Measurements from ENCODE around the gene MMRN2.

DNA sequence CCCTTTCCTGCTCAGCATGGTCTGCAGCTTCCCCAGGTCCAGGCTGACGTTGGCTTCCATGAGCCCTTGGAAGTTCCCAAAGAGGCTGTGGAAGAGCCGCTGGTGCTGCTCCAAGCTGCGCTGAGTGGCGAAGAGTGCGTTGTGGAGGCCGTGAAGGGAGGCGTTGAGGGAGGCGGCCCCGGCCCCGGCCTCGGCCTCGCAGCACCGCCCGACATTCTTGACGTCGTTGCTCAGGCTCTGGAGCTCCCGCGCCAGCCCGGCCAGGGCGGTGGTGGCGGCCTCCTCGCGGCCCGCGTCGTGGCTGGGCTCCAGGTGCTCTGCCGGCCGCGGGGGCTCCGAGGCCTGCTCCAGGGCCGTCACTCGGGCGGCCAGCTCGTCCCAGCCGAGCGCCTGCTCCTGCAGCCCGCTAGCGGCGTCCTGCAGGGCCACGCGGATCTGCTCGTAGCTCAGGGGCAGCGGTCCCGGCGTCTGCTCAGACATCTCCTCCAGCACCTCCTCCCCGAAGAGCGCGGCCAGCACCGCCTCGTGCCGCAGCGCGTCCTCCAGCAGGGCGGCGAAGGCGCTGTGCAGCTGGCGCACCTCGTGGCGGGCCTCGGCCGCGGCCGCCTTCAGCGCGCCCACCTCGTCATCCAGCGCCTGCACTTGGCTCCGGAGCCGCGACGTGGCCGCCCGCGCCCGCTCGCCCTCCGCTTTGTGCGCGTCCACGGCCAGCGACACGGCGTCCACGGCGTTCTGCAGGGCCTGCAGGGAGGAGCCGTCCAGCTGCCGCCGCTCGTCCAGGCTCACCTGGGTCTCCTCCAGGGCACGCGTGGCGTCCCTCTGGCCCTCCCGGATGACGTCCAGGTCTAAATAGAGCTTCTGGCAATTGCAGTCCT, 14.7 kb downstream of the MMRN2 start:
- TF ChIP-seq, protein P1, sequence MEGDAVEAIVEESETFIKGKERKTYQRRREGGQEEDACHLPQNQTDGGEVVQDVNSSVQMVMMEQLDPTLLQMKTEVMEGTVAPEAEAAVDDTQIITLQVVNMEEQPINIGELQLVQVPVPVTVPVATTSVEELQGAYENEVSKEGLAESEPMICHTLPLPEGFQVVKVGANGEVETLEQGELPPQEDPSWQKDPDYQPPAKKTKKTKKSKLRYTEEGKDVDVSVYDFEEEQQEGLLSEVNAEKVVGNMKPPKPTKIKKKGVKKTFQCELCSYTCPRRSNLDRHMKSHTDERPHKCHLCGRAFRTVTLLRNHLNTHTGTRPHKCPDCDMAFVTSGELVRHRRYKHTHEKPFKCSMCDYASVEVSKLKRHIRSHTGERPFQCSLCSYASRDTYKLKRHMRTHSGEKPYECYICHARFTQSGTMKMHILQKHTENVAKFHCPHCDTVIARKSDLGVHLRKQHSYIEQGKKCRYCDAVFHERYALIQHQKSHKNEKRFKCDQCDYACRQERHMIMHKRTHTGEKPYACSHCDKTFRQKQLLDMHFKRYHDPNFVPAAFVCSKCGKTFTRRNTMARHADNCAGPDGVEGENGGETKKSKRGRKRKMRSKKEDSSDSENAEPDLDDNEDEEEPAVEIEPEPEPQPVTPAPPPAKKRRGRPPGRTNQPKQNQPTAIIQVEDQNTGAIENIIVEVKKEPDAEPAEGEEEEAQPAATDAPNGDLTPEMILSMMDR (IDR thresholded peaks at IDR 0.05) = no peak
- no peak for TF ChIP-seq POLR2A (IDR thresholded peaks at IDR 0.05)
- TF ChIP-seq EP300 (IDR thresholded peaks at IDR 0.05) = no peak
